HG03139 (cell line): ENCODE data around the gene TYK2.
"Not testable (repeated sequence)": the region's sequence is repeated elsewhere in the genome, so short reads cannot be mapped to it uniquely, and the experiment has no call there.

Experiments used
- ATAC-seq: cut with Tn5 transposase; IDR thresholded peaks from one replicate; pipeline ENCODE4 v1.9.1; 2021; ENCODE audit not compliant: unreplicated experiment

Gene TYK2

DNA sequence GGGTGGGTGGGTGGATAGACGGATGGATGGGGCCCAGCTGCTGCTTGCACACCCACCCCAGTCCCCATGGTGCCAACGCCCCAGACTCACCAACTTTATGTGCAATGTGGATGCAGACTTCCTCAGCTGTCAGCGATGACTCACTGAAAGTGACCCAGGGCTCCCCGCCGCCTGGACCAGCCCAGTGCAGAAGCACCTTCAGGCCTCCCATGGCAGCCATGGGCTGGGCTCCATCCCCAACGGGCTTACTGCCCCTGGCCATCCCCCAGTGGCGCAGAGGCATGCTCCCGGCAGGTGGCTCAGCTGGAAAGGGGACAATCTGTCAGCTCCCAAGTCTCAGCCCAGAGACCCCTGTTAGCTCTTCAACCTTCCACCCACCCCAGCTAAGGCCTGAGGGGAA, 2.2 kb downstream of the TYK2 start:
- no peak for ATAC-seq

DNA sequence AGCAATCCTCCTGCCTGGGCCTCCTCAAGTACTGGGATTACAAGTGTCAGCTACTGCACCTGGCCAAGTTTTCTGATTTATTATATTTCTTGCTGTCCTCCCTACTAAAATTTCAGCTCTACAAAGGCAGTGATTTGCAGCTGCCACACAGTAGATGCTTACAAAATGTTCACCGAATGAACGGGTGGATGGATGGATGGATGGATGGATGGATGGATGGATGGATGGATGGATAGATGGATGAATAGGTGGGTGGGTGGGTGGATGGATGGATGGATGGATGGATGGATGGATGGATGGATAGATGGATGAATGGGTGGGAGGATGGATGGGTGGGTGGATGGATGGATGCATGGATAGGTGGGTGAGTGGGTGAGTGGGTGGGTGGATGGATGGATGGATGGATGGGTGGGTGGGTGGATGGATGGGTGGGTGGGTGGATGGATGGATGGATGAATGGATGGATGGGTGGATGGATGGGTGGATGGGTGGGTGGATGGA, 3.2 kb downstream of the TYK2 start:
- not testable (repeated sequence) for ATAC-seq

- ATAC-seq: no peak
These were observed 5.4 kb downstream of the TYK2 start for GRCh38 chr19:10374931-10375330.

DNA sequence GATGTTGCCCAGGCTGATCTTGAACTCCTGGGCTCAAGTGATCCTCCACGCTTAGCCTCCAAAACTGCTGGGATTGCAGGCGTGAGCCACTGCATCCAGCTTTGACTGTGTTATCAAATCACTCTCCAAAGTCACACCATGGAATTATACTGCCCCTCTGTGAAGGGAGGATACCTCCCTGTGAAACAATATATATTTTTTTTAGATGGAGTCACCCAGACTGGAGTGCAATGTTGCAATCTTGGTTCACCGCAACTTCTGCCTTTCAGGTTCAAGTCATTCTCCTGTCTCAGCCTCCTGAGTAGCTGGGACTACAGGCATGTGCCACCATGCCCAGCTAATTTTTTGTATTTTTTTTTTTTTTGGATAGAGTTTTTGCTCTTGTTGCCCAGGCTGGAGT, 7.7 kb downstream of the TYK2 start:
- no peak for ATAC-seq

DNA sequence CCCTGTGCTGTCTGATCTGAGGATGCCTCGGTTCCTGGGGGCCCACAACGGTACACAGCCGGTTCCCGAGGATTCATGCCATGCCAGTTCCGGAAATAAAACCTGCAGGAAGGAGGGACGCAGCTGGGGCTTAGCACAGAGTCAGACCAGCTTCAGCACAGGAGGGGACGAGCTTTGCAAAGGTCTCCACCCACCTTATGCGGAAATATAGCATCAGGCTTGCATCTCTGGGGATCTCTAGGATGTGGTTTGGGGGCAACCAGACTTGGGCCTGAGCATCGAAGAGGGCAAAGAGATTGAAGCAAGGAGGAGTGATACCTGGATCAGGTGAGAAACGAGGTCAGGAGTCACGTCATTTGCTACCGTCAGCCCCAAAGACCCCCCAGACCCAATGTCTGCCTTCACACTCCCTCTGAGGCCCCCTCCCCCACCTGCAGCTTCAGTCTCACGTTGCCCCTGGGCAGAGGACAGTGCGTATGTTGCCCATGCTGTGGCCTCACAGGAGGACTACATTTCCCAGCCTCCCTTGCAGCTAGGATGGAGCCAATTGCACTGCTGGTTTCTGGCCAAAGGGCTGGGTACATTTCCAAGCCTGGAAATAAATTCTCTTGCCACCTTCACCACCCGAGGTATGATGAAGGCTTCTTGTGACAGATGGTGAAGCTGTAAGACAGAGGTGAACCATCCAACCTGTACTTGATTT, 12.1 kb downstream of the TYK2 start:
- ATAC-seq: no peak

DNA sequence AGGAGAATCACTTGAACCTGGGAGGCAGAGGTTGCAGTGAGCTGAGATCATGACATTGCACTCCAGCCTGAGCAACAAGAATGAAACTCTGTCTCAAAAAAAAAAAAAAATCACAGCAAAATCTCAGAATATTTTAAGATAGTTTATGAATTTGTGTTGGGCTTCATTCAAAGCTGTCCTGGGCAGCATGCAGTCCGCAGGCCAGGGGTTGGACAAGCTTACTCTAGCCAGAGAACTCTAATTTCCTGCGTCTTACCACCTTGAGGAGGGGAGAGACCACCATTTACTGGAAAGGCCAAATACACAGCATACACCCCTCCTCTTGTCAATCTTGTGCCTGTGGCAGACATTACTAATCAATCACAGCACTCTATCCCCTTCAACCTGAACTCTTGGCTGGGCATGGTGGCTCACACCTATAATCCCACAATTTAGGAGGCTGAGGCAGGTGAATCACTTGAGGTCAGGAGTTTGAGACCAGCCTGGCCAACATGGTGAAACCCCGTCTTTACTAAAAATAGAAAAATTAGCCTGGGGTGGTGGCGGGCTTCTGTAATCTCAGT, 13.3 kb downstream of the TYK2 start:
- not testable (repeated sequence) for ATAC-seq

GRCh38 chr19:10365518-10365917, 14.9 kb downstream of the TYK2 start:
- ATAC-seq: no peak

DNA sequence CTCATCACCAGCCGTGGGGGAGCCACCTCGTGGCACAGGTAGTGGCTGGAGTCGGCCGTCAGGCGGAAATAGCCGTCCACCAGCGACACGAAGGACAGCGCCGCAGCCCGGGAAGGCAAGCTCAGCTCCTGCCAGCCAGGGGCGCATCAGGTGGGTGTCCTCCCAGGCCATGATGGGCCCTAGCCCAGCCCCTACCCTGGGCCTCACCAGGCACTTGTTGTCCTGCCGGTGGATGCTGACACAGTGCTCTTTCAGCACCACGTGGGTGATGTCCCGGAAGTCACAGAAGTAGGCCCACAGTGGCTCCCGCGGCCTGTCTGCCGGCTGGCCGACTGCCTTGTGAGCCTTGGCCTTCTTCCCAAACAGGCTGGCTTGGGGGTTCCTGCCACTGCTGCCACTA, 15.7 kb downstream of the TYK2 start:
- ATAC-seq: no peak

DNA sequence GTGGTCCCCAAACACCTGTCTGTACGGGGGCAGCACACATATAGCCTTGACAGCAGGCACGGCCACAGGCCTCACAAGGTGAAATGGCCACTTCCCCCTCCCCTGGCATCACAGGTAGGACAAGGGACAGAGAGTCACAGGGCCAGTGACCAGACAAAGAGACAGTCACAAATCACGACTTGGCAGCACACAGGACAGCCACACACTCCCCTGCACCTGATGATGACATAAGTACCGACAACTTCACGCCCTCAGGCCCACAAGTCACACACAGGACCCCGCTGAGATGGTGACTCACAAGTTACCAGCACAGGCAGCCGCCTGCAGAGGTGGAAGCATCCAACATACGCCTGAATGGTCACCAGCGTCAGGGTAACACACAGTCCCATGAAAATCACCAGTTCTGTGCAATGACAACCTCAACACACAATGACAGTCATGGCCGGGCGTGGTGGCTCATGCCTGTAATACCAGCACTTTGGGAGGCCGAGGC, 16.5 kb downstream of the TYK2 start:
- no peak for ATAC-seq

DNA sequence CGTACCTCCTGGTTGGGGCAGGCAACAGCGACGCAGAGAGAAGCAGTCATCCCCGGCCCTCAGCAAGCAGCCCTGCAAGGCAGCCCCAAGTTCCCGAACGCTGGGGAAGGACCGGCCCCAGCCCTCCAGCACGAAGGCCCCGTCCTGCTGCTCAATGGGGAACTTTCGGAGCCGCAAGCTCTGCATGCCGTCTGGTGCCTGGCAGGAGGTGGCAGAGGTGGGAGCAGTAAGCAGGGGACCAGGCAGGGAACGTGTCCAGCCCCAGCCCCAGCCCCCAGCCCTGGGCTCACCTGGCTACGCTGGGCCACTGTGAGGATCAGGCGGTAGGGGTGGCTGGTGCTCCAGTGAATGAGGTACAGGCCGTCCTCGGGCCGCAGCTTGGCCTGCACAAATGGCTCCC, 18.1 kb downstream of the TYK2 start:
- ATAC-seq: no peak

- no peak for ATAC-seq
These were observed 18.8 kb downstream of the TYK2 start for GRCh38 chr19:10361569-10362011.

GRCh38 chr19:10356431-10356830, 23.9 kb downstream of the TYK2 start:
- no peak for ATAC-seq

DNA sequence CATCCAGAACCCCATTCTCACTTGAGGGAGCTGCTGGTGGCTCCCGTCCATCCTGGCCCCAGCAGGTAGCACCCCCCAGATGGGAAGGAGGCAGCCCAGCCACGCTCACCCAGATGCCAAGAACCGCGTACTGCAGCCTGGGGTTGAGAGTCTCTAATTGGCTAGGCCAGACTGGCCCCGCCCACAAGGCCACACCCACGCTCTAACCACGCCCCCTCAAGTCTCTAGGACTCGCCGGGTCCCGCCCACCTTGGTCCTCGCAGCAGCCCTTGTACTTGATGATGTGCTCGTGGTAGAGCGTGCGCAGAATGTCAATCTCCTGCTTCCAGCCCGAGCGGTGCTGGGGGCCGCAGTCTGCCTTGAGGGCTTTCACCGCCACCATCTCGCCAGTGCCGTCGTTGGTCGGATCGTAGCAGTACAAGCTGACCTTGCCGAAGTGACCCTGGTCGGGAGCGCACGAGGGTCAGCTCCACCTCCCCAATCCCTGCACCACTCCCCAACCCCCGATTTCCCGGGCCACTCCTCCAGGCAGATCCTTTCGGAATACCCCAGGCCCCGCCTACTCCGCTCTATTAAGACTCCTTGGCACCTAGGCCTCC, 26.5 kb downstream of the TYK2 start:
- ATAC-seq: no peak

- no peak for ATAC-seq
These were observed 27.4 kb downstream of the TYK2 start for GRCh38 chr19:10352764-10353671.

DNA sequence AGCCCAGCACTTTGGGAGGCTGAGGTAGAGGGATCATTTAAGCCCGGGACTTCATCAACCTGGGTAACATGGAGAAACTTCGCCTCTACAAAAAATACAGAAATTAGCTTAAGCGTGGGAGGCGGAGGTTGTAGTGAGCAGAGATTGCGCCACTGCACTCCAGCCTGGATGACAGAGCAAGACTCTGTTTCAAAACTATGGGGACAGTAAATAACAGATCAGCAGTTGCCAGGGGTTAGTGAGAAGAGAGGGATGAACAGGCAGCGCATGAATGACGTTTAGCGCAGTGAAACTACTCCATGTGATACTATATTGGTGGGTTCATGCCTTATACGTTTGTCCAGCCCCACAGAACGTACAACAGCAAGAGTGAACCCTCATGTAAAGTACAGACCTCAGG, 33.9 kb downstream of the TYK2 start:
- ATAC-seq: no peak

GRCh38 chr19:10344780-10345179, 35.6 kb downstream of the TYK2 start:
- no peak for ATAC-seq

- no peak for ATAC-seq
These were observed 36.9 kb downstream of the TYK2 start for GRCh38 chr19:10343495-10343894.

GRCh38 chr19:10339977-10340376, 40.4 kb downstream of the TYK2 start:
- no peak for ATAC-seq

GRCh38 chr19:10339380-10339960, 40.9 kb downstream of the TYK2 start, which contains the start of gene ICAM3:
ICAM3 (minus strand) TSS chr19:10339624; CDS start chr19:10339614, 10 bp downstream.
- ATAC-seq: no peak

- ATAC-seq: no peak
These were observed 41.4 kb downstream of the TYK2 start for GRCh38 chr19:10338940-10339339.

GRCh38 chr19:10336725-10337124, 43.6 kb downstream of the TYK2 start:
- ATAC-seq: not testable (repeated sequence)
